ENCODE data around the gene RNU1-4. TPM values are rescaled to one million over a fixed set of nuclear protein-coding genes. Genes with fewer than 3 reads are reported as not detected.

Gene RNU1-4
- total RNA-seq, 1 experiment from 2014 or later, result not detected

Other genes starting within 250 kb of the RNU1-4 start
- not detected in 2 replicates for gene RNU1-1, start 226.2 kb upstream of the RNU1-4 start, total RNA-seq (2014; rRNA removed; shearing (Covaris generic))
- 20.9 and 24.0 TPM in 2 replicates for gene NBPF1, start 127.0 kb upstream of the RNU1-4 start, total RNA-seq (2014; rRNA removed; shearing (Covaris generic))
- gene RNU1-3, start 73.6 kb upstream of the RNU1-4 start, total RNA-seq (2014; rRNA removed; shearing (Covaris generic)), result not detected in 2 replicates
- gene RNU1-2, start 155.5 kb downstream of the RNU1-4 start, total RNA-seq (2014; rRNA removed; shearing (Covaris generic)), result not detected in 2 replicates
- gene CROCC, start 181.4 kb downstream of the RNU1-4 start, total RNA-seq (2014; rRNA removed; shearing (Covaris generic)), result 2.8 and 7.6 TPM in 2 replicates
- gene MFAP2, start 240.1 kb downstream of the RNU1-4 start, total RNA-seq (2014; rRNA removed; shearing (Covaris generic)), result 14.1 and 15.8 TPM in 2 replicates